ENCODE results near the gene HEG1. TPM values are rescaled to one million over a fixed set of nuclear protein-coding genes. Genes with fewer than 3 reads are reported as not detected.

The HEG1 gene
- total and polyA plus RNA-seq, 2 of the 8 experiments (the other 6 are each of a cell fraction or from before 2014, with no cell fraction given) = 5.3 to 9.7 TPM

GRCh38 chr3:124963755-124964154, 92.0 kb downstream of the HEG1 start:
- Histone ChIP-seq H3K79me1 (ENCODE audit: low read depth, low read length) (no peaks in the 10 kb centered on the region), H4K20me1 (replicated peaks in 1 of 2; ENCODE audit: control insufficient read depth in 1 of 2, insufficient read depth in 2 of 2, low read length in 2 of 2) (no peaks in the 10 kb centered on the region), H3K4me2 (ENCODE audit: insufficient read depth in 1 of 2, low read depth in 2 of 2, low read length in 2 of 2) (no peak overlapping the region), H3K27me3 (replicated peaks in 1 of 4; ENCODE audit: control insufficient read depth in 3 of 4, extremely low read depth in 1 of 4, insufficient read depth in 3 of 4, low read length in 3 of 4) (no peaks in the 10 kb centered on the region), H3K79me2 (ENCODE audit: control insufficient read depth in 1 of 2, insufficient read depth in 2 of 2, low read length in 2 of 2) (no peaks in the 10 kb centered on the region), H3K27ac (ENCODE audit: low read depth, low read length) (no peak overlapping the region), H3K9ac (replicated peaks in 1 of 4; ENCODE audit: extremely low read depth in 1 of 4, low read depth in 3 of 4, low read length in 3 of 4) (no peak overlapping the region), H2BK5ac (ENCODE audit: low read depth, low read length) (no peak overlapping the region), H3K23me2 (ENCODE audit: low read depth, low read length) (no peaks in the 10 kb centered on the region), H3K9me3 (ENCODE audit: insufficient read depth in 2 of 2, low read depth in 1 of 2, low read length in 1 of 2) (no peaks in the 10 kb centered on the region), H4K91ac (replicated peaks; ENCODE audit: insufficient read length, low read length) (no peak overlapping the region), H2BK120ac (replicated peaks; ENCODE audit: low read depth, low read length) (no peak overlapping the region), H4K5ac (ENCODE audit: insufficient read length, low read depth, low read length) (no peak overlapping the region), H4K8ac (ENCODE audit: extremely low read depth, insufficient read depth, low read length) (no peak overlapping the region), H2AK5ac (ENCODE audit: low read depth, low read length) (no peak overlapping the region), H2AFZ (ENCODE audit: low read length) (no peak overlapping the region), H2BK15ac (ENCODE audit: low read length) (no peak overlapping the region), H3K23ac (ENCODE audit: insufficient read length) (no peak overlapping the region), H3K4me1 (replicated peaks in 1 of 4; ENCODE audit: control insufficient read depth in 3 of 4, insufficient read depth in 4 of 4, low read length in 3 of 4) (peaks cover 0 to 5% (median 0%) of the 10 kb centered on the region in 4 experiments; a peak in 1 of 7 replicates), H3K14ac (ENCODE audit: insufficient read length) (no peak overlapping the region), H3K4ac (replicated peaks; ENCODE audit: insufficient read length, low read depth, low read length) (no peak overlapping the region), H3K18ac (ENCODE audit: extremely low read depth, low read length) (no peak overlapping the region), H2BK20ac (ENCODE audit: low read length) (no peak overlapping the region), H3K56ac (replicated peaks; ENCODE audit: insufficient read length, low read depth, low read length) (no peak overlapping the region), H3K36me3 (ENCODE audit: control insufficient read depth in 2 of 4, insufficient read depth in 4 of 4, low read length in 3 of 4) (no peaks in the 10 kb centered on the region), H3K4me3 (ENCODE audit: extremely low read depth in 1 of 4, insufficient read depth in 2 of 4, low read depth in 3 of 4, low read length in 4 of 4) (no peak overlapping the region), H2BK12ac (ENCODE audit: low read depth, low read length) (no peak overlapping the region)
- FAIRE-seq (no peak), DNase-seq (ENCODE audit: low read depth in 1 of 2, low spot score in 2 of 2) (no peak)
- ChIA-PET CTCF (ENCODE audit: partially characterized antibody) (interaction anchor here (0.5 to 0.8 kb wide), 3 partner anchors 19 to 186 kb away, joined by 3 read pairs; no protein-coding TSS in a partner anchor), POLR2A (ENCODE audit: partially characterized antibody) (no interaction called here)
- WGBS, 2 experiments (ENCODE audit: extremely low coverage in 1 of 2, insufficient coverage in 1 of 2, insufficient read length in 1 of 2, insufficient replicate concordance in 2 of 2, low coverage in 1 of 2, low lambda C conversion rate in 2 of 2, missing lambda C conversion rate in 1 of 2) = 93% methylated on average over 3 of the region's 3 CpGs; no CpG with 5 or more reads in 1 of the 2 experiments
- TF ChIP-seq SUZ12 (IDR thresholded peaks at IDR 0.05; ENCODE audit: low read length) (no peak), SP4 (IDR thresholded peaks at IDR 0.05; ENCODE audit: low read length) (no peak), ZNF274 (IDR thresholded peaks at IDR 0.05; ENCODE audit: borderline replicate concordance, extremely low read depth, low read length) (no peak), FOSL1 (IDR thresholded peaks at IDR 0.05; ENCODE audit: insufficient read depth, low read depth, low read length) (no peak), YY1 (IDR thresholded peaks at IDR 0.05; ENCODE audit: low read depth, low read length) (no peak), TAF7 (optimal IDR thresholded peaks at IDR 0.05; ENCODE audit: borderline replicate concordance, low read depth, low read length) (no peak), SAP30 (IDR thresholded peaks at IDR 0.05; ENCODE audit: insufficient read depth, insufficient replicate concordance, low read length) (no peak), NRF1 (IDR thresholded peaks at IDR 0.05; ENCODE audit: low read depth, low read length) (no peak), CTCF (IDR thresholded peaks at IDR 0.05; ENCODE audit: control extremely low read depth in 1 of 3, insufficient read depth in 1 of 3, low read depth in 1 of 3, low read length in 3 of 3) (no peak)
- TF ChIP-seq, protein P1, sequence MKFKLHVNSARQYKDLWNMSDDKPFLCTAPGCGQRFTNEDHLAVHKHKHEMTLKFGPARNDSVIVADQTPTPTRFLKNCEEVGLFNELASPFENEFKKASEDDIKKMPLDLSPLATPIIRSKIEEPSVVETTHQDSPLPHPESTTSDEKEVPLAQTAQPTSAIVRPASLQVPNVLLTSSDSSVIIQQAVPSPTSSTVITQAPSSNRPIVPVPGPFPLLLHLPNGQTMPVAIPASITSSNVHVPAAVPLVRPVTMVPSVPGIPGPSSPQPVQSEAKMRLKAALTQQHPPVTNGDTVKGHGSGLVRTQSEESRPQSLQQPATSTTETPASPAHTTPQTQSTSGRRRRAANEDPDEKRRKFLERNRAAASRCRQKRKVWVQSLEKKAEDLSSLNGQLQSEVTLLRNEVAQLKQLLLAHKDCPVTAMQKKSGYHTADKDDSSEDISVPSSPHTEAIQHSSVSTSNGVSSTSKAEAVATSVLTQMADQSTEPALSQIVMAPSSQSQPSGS (IDR thresholded peaks at IDR 0.05; ENCODE audit: low read length) = no peak

All from H1 (cell line).